Anterior cingulate cortex (tissue), 58 donors: ENCODE results near the gene BLOC1S1.

Experiments used
- DNase-seq, 58 donors: peaks; one replicate each; lab custom pipeline; 2025; lab: John Stamatoyannopoulos, UW

Gene BLOC1S1

DNA sequence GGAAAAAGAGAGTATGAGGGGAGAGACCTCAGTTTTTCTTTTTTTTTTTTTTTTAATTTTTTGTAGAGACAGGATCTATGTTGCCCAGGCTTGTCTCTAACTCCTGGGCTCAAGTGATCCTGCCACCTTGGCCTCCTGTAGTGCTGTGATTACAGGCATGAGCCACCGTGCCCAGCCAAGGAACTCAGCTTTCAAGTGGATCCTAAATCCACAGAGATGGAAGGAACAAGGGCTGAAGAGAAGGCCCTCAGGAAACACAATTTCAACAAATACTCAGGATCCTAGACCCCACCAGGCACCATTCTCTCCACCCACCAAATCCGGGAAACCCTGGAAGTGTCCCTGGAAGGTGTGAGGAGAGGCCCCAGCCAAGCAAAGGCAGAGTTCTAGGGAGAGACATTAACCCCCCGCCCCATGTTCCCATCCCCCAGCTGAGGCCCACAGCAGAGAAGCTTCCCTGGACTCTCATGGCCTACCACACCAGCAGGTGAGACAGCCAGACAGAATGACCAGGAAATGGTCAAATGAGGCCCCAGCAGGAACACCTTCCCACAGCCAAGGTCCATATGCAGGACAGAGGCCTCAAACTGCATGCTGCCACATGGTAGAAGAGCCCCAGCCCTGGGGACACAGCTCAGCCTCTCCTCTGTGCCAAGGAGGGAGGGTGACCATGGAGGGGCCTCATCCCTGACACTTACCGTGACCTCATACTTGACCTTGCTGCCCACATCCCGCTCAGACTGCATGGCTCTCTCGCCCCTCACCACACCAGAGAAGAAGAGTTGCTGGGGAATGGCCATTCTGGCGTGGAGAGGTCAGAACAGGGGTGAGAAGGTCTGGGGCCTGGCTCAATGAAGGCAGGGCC lies 22.3 kb upstream of the BLOC1S1 start:
- no peak for DNase-seq

- DNase-seq: no peak
Measured at GRCh38 chr12:55694188-55694515, 21.7 kb upstream of the BLOC1S1 start.

- no peak for DNase-seq
Measured at GRCh38 chr12:55694651-55695050, 21.2 kb upstream of the BLOC1S1 start.

GRCh38 chr12:55695349-55695748 lies 20.5 kb upstream of the BLOC1S1 start:
- no peak for DNase-seq

GRCh38 chr12:55696141-55696540 lies 19.7 kb upstream of the BLOC1S1 start:
- DNase-seq: no peak

- DNase-seq: no peak
Measured at GRCh38 chr12:55696796-55697462, 18.9 kb upstream of the BLOC1S1 start.

DNA sequence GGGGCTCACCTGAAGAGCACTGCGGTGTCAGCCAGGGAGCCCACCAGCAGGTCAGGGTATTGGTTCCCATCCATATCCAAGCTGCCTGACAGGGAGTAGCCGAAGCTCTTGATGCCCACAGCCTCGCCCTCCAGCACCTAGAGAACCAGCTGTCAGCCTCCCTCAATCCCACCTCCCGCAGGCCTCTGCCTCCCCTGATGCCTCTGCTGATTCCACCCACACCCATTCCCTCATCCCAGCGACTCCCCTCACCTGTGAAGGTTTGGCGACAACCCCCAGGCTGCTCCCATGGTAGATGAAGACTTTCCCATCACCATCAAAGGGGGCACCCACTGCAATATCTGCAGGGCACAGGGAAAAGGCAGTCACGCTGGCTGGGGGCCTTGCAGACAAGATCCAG lies 18.2 kb upstream of the BLOC1S1 start:
- DNase-seq: no peak

DNA sequence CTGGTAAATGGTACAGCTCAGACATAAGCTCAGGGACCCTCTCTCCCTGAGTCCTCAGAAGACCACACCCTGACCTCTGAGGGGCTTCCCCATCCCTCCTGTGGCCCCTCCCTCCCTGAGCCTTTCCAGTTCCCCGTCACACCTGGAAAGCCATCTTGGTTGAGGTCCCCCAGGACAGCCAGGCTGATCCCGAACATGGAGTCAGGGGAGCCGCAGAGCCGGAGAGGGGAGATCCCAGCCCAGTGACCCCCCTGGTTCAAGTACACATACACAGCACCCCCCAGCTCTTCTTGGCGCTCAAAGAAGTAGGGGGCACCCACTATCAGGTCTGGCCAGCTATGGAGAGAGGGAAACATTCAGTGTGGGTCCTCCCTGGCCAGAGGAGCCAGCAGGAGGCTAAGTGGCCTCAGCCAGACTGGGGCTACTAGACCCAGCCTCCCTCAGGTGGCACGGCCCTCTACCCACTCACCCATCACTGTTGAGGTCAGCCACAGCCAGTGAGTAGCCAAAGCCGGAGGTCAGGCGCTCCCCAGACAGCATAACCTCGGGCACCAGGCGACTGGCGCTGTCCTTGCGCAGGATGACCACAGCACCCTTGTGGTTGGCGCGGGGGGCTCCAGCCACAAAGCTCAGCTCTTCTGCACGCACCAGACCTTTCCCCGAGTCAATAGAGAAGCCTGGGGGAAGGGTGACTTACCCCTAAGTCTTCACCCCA lies 17.4 kb upstream of the BLOC1S1 start:
- DNase-seq: no peak

GRCh38 chr12:55698965-55699364 lies 16.9 kb upstream of the BLOC1S1 start:
- DNase-seq: no peak

GRCh38 chr12:55699471-55700055 lies 16.3 kb upstream of the BLOC1S1 start:
- DNase-seq: no peak

DNA sequence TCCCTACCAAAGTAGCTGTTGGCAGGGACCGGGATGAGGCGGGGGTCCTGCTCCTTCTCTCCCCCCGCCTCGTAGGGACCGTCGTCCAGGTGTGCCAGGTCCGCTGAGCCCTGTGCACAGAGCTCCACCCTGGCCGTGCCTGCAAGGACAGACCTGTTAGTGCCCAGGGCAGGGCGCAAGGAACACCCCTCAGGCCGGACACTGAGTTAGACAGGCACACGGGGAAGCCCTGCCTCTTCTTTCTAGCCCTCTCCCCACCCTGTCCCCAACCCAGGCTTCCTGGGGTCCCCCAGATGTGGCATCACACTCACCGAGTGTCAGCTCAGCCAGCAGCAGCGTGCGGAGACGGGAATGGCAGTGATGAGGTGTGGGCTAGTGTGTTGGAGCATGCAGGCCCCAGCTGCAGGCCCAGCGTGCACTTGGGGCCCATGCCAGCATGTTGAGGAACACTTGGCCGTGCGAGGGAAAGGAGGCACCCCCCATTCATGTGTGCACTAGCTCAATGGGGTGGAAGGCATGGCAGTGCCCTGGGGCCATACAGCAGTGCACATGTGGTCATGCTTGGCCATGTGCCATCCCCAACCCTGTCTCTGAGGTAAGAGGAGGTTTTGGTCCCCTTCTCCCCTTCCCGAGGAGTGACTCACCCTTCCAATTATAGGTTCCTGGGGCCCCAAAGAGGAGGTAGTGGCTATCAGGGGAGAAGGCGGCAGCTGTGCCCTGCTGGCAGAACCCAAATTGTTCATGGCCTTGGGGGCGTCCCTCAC lies 15.4 kb upstream of the BLOC1S1 start:
- DNase-seq: no peak

DNA sequence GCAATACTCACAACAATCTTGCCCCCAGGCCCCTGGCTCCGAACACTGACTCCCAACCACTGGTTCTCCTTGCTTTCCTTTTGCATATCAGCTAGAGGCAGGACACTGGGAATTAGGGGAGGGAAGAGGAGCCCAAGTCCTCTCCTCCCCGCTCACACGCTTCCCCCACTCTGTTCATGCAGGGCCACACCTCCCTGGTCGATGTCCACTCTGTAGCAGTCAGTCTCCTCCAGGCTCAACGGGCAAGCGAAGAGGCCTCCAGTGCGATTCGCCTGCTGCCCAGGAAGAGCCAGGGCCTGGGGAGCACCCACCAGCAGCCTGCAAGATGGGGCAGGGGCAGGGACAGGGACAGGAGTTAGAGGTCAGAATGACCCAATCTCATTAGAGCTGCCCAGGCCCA lies 13.0 kb upstream of the BLOC1S1 start:
- DNase-seq: no peak

- DNase-seq: peak in 26 of 58 donors; percentile 12 to 63 (median 34)
Measured at GRCh38 chr12:55703288-55703687, 12.6 kb upstream of the BLOC1S1 start.

GRCh38 chr12:55703901-55704761 lies 11.7 kb upstream of the BLOC1S1 start:
- peak in 8 of 58 donors; percentile 14 to 27 (median 22) for DNase-seq

DNA sequence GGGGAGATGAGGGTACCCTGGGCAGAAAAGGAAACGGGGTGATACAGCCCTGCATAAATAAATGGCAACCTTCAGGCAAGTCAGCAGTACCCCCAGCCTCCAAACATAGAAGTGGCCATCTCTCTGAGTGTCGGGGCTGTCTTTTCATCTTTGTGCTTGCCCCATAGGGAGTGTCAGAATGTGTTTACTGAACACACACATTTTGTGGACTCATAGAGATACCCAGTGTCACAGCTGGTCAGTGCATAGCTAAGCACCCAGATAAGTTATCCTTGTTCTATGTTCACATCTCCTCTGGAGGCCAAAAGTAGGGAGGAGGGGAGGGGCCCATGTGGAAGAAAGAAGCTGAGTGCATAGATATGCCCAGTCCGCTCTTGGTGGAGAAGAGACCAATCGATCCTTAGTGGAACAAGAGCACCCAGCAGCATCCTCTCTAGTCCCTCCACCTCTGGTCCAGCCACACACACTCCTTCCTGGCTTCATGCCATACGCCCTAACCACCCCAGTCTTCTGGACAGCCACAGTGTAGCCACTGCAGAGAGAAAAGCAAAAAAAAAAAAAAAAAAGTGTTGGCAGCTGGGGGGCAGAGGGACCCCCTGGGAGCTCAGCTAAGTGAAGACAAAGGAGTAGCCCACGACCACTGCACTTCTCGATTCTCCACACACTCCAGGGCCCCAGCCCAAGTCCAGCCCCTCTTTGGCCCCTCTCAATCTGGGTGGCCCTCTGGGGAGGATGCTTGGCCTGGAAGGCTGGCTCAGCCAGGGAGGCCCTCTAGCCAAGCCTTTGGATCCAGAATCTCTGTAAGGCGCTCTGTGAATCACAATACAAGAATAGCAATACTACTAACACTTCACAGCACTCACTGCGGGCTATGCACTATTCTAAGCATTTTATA lies 10.8 kb upstream of the BLOC1S1 start:
- peak in 8 of 58 donors; percentile 16 to 46 (median 32) for DNase-seq

GRCh38 chr12:55705782-55706402 lies 10.0 kb upstream of the BLOC1S1 start:
- peak in 1 of 58 donors; percentile 16 for DNase-seq

DNA sequence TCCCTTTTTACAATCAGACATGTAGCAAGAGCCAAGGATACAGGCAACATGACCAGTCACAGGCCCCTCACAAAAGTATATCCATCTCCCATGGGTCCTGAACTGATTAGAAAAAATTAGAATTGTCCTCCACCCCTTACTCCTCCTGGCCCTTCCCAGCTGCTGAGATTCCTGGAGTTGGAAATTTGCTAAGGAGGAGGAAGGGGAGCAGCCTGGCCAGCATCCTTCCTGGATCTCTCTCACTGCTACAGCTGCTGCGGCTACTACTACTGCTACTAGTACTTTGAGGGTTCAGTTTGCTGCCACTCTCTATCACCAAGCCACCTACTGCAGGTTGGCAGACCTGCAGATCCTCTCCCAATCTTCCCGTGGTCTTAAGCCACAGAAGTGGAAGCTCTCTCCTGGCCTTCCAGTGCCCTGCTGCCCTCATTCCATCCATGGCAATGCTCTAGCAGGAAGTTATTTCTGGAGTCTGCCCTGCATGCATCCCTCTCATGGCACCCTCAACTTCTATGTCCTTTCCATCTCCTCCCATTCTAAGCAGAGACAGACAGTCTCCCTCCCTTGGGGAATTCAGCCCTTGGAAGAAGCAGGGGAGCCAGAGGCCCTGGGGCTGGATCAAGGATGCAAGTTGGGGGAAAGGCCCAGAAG lies 9.2 kb upstream of the BLOC1S1 start:
- DNase-seq: no peak
